ENCODE data around the gene P2RY6.

Gene P2RY6

DNA sequence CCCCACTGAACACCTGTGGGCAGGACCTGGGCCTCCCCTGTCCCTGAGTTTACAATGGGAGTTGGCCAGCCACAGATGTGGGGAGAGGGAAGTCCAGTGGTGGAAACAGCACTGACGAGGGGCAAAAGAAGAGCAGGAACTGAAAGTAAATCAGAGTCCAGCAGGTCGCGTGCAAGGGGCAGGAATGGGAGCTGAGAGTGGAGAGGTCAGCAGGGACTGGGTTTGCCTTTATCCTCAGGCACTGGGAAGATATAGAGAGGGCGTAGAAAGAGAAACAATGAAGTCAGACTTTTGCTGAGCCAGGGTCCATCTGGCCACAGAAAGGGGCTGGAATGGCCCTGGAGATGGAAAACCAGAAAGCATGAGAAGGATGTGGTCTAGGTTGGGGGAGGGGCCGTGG lies 8.5 kb downstream of the P2RY6 start:
- no peaks in the 10 kb centered on the region for H3K79me2 ChIP-seq (ENCODE audit: insufficient read depth, low read depth)
- H3K4me1 ChIP-seq (ENCODE audit: low read depth, poor library complexity, severe bottlenecking), result peaks cover 21% of the 10 kb centered on the region
- no peak overlapping the region for H2AFZ ChIP-seq (ENCODE audit: low read depth)
- no peak overlapping the region for H3K4me2 ChIP-seq
- H3K36me3 ChIP-seq (ENCODE audit: insufficient read depth), result no peaks in the 10 kb centered on the region
- H4K20me1 ChIP-seq (ENCODE audit: insufficient read depth), result no peaks in the 10 kb centered on the region
- no peak overlapping the region for H3K27ac ChIP-seq
- H3K27me3 ChIP-seq (ENCODE audit: insufficient read depth, low read depth), result no peaks in the 10 kb centered on the region
- TF ChIP-seq, protein P1, sequence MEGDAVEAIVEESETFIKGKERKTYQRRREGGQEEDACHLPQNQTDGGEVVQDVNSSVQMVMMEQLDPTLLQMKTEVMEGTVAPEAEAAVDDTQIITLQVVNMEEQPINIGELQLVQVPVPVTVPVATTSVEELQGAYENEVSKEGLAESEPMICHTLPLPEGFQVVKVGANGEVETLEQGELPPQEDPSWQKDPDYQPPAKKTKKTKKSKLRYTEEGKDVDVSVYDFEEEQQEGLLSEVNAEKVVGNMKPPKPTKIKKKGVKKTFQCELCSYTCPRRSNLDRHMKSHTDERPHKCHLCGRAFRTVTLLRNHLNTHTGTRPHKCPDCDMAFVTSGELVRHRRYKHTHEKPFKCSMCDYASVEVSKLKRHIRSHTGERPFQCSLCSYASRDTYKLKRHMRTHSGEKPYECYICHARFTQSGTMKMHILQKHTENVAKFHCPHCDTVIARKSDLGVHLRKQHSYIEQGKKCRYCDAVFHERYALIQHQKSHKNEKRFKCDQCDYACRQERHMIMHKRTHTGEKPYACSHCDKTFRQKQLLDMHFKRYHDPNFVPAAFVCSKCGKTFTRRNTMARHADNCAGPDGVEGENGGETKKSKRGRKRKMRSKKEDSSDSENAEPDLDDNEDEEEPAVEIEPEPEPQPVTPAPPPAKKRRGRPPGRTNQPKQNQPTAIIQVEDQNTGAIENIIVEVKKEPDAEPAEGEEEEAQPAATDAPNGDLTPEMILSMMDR (conservative IDR thresholded peaks at IDR 0.05; ENCODE audit: low read depth, low read length), result no peak
- H3K9ac ChIP-seq, result no peak overlapping the region
- H3K4me3 ChIP-seq (IDR thresholded peaks at IDR 0.05; ENCODE audit: insufficient read depth, low read depth, low read length), result no peak overlapping the region

DNA sequence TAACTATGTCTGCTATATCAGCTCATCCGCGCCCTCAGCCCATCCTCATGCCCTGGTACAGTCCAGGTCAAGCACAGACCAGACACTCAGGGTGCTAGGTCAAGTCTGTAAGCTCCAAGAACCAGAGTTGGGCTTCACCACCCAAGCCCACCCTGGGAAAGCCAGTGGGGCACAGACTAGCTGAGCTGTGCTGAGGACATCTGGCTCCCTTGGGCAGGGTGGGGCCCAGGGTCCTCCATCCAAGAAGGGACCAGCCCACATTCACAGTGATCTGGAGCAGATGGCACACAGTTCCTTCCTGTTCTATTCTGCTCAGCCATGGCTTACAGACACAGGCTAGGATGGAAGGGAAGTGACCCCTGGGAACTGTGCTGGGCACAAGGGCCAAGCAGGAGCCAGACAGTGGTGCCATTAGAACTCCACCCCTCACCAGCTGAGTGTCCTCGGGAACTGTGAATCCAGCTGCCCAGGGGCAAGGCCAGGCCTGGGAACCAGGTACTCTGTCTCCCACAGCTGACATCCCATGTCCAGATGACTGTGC lies 9.1 kb downstream of the P2RY6 start:
- H3K4me2 ChIP-seq, result no peak overlapping the region
- peaks cover 21% of the 10 kb centered on the region for H3K4me1 ChIP-seq (ENCODE audit: low read depth, poor library complexity, severe bottlenecking)
- no peaks in the 10 kb centered on the region for H3K27me3 ChIP-seq (ENCODE audit: insufficient read depth, low read depth)
- no peak overlapping the region for H3K9ac ChIP-seq
- H3K79me2 ChIP-seq (ENCODE audit: insufficient read depth, low read depth), result no peaks in the 10 kb centered on the region
- no peaks in the 10 kb centered on the region for H4K20me1 ChIP-seq (ENCODE audit: insufficient read depth)
- H2AFZ ChIP-seq (ENCODE audit: low read depth), result no peak overlapping the region
- H3K4me3 ChIP-seq (IDR thresholded peaks at IDR 0.05; ENCODE audit: insufficient read depth, low read depth, low read length), result no peak overlapping the region
- H3K27ac ChIP-seq, result no peak overlapping the region
- H3K36me3 ChIP-seq (ENCODE audit: insufficient read depth), result no peaks in the 10 kb centered on the region
- TF ChIP-seq, protein P1 (conservative IDR thresholded peaks at IDR 0.05; ENCODE audit: low read depth, low read length), result no peak

DNA sequence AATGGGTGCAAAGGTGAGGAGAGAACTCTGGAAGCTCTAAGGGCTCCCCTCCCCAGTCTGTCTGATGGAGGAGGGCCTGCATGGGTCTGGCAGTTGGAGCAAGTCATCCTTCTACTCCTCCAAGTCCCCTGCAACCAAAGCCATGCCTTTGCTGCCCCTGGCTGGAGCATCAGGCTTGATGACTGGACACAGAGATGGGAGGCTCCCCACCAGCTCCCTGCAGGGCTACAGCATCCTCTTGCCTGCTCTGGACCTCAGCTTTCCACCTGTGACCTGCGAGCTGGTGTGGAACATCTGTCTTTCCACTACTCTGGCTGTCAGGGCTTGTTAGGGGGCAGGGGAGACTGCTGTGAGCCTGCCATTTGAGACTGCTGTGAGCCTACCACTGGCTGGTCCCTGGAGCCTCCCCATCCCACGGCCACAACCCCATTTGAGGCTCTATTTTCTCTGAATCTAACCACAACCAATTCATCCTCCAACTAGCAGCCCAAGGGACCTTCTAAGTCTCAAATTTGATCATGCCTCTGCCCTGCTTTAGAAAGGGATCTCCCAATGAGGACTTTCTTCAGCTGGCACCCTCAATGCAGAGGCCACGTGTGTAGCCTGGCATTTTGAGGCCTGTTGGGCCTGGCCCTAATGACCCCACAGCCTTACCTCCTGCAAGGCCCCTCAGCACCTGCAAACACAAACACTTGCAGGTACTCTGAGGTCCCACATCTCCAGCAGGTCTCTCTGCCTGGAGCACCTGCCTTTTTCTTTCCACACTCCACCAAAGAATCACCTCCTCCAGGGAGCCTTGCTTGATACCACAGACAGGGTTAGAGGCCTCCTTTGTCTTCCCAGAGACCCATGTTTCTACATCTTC lies 9.9 kb downstream of the P2RY6 start:
- Histone ChIP-seq H3K79me2 (ENCODE audit: insufficient read depth, low read depth) (no peaks in the 10 kb centered on the region), H3K4me1 (ENCODE audit: low read depth, poor library complexity, severe bottlenecking) (peaks cover 21% of the 10 kb centered on the region)

DNA sequence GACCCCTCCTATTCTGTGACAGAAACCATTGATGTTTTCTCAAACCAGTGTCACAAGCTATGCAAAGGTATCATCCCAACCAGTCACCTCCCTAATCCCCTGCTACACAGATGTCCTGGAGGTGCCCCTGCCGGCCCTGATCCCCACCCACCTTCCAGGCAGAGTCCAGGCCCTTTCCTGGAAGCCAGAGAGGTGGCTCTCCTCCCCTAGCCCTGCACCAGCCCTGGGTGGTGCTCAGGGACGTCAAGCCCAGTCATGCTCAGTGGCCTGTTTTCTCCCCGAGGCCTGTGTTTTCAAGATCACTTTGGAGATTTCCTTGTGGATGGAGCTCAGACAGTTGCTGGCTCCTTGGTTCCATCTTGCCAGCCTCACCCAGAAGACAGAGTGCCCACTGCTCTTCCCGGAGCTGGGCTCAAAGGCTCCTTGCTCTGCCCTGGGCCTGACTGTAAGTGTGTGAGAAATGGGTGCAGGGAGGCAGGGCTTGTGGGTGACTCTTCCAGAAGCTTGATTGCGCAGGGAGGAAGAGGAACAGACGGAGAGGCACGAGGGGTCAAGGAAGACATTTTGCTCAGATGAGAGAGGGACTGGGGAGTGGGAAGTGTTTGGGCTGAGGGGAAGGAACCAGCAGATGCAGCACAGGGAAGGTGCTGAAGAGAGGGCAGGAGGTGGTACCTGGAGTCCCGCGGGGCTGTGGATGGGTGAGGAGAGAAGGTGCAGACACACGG lies 11.3 kb downstream of the P2RY6 start:
- Histone ChIP-seq H3K9ac (no peak overlapping the region), H4K20me1 (ENCODE audit: insufficient read depth) (no peaks in the 10 kb centered on the region), H3K27ac (no peak overlapping the region), H3K4me1 (ENCODE audit: low read depth, poor library complexity, severe bottlenecking) (peaks cover 26% of the 10 kb centered on the region), H3K4me3 (IDR thresholded peaks at IDR 0.05; ENCODE audit: insufficient read depth, low read depth, low read length) (no peak overlapping the region), H3K36me3 (ENCODE audit: insufficient read depth) (no peaks in the 10 kb centered on the region), H3K27me3 (ENCODE audit: insufficient read depth, low read depth) (no peaks in the 10 kb centered on the region), H3K4me2 (no peak overlapping the region), H2AFZ (ENCODE audit: low read depth) (no peak overlapping the region), H3K79me2 (ENCODE audit: insufficient read depth, low read depth) (no peaks in the 10 kb centered on the region)
- TF ChIP-seq, protein P1 (conservative IDR thresholded peaks at IDR 0.05; ENCODE audit: low read depth, low read length), result no peak

More for the DNA sequence above, 9.9 kb downstream of the P2RY6 start:
- Histone ChIP-seq H3K9ac (no peak overlapping the region), H3K27ac (no peak overlapping the region), H4K20me1 (ENCODE audit: insufficient read depth) (no peaks in the 10 kb centered on the region), H3K36me3 (ENCODE audit: insufficient read depth) (no peaks in the 10 kb centered on the region), H3K4me3 (IDR thresholded peaks at IDR 0.05; ENCODE audit: insufficient read depth, low read depth, low read length) (no peak overlapping the region), H3K4me2 (0 out of 2 replicates have a peak overlapping the region, but pooled peaks have one; percentile 1), H2AFZ (ENCODE audit: low read depth) (no peak overlapping the region), H3K27me3 (ENCODE audit: insufficient read depth, low read depth) (no peaks in the 10 kb centered on the region)
- TF ChIP-seq, protein P1 (conservative IDR thresholded peaks at IDR 0.05; ENCODE audit: low read depth, low read length), result no peak
